ENCODE measurements around the gene CORO2A.
"Not testable (repeated sequence)": the region's sequence is repeated elsewhere in the genome, so short reads cannot be mapped to it uniquely, and the experiment has no call there.

The CORO2A gene

DNA sequence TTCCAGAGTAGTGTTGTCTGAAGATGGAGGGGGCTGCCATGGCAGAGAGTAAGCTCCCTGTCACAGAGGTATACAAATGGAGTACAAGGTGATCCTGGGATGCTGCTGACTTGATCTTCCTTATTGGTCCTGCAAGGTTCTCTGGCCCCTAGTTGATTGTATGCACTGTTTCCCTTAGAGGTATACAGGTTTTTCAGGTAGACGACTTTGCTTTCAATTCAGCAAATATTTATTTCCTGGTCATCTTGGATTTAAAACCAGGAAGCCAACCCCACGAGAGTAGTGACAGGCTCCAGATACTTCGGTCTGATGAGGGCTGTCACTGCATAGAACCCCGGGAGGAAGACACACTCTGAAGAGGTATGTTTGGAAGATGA lies 56.9 kb downstream of the CORO2A start:
- no peak for DNase-seq

- no peak for DNase-seq
Observed at GRCh38 chr9:98134702-98135557, 57.5 kb downstream of the CORO2A start.

DNA sequence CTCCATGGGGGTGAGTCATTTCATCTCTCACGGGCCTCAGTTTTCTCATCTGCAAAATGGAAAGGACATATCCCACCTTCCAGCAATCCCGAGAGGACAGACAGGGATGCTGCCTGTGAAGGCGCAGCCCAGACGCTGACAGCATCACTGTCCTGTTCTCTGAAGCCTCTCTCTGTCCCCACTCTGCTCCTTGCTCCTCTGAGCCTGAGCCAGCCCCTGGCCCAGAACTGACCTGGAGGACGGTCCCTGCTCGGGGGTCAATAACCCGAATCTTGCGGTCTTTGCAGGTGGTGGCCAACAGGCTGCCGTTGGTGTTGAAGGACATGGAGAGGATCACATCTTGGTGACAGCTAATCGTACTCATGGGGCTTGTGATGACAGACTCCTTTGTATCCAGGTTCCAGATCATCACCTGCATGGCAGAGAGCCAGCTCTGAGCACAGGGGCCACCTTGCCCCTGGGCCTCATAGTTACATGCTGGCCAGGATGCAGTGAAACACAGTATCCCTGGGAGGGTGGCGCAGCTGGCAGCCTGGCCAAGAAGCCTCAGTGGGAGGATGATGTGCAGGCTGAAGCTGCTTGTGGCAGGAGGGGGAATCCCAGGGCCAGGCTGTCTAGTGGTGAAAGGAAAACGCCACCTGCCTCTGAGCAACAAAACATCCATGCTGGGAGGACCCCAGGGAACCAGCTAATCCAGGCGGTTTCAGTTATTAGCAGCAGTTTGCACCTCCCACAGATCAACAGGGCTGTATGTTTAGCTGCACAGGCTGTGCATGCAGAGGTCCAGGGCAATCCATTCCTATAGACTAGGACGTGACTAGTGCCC lies 59.4 kb downstream of the CORO2A start:
- DNase-seq = peak; percentile 97

GRCh38 chr9:98132158-98132557 lies 60.3 kb downstream of the CORO2A start:
- no peak for DNase-seq

DNA sequence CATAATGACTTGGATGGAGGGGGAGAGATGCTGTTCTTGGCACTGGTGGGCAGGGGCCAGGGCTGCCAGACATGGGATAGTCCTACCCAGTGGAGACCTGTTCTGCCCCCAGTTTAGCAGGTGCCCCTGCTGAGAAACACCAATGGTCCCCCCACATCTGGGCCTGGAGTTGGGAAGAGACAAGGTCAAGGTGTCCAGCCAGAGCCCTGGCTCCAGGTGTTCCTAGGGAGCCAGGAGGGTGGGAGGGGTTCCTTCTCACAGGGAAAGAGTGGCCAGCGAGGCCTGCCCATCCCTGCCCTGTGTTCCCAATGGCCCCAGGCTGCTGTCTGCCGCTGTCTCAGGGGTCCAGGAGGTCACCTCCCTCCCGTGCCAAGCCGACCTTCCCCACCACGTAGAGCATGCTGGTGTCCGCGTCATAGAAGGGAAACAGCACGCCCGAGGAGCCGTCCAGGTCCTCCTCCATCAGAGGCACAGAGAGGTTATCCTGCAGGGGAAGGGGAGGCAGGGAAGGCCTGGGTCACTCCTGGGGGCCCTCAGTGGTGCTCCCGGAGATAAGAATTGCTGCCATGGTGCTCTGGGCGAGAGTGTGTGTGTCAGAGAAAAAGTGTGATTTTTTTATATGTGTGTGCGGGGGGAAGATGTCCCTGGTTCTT lies 61.7 kb downstream of the CORO2A start:
- DNase-seq = no peak

GRCh38 chr9:98130060-98130459 lies 62.4 kb downstream of the CORO2A start:
- DNase-seq = not testable (repeated sequence)

DNA sequence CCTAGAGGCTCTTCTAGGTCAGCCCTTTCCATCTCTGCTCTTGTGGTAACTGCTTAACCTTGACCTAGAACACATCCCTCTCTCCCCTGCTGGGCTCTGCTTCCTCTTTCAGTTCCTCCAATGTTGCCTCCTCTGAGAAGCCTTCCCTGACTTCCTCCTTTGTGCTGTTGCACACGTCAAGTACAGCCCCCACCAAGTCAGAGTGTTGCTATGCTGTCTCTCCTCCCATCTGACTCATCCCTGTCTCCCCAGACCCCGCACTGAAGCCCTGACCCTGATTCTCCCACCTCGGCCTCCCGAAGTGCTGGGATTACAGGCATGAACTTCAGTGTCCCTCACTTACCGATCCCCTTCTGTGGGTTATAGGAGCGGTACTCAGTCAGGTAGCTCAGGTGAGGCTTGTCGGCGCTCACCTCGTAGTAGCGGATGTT lies 63.0 kb downstream of the CORO2A start:
- DNase-seq = no peak

DNA sequence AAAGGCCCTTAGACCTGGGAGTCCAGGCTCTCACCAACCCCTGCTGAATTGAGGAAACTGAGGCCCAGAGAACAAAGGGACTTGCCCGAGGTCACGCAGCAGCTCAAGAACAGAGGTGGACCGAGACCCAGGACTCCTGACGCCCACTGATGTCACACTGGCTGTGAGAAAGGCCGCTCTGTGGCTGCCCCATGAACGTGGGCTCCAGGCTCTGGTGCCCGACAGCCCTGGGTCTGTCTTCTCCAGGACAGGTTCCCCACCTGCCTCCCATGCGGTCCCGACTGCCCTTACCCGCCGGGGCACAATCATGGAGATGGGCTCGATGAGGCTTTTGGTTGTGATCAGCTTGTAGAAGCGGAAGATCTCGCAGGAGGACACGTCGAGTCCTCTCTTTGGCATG lies 64.1 kb downstream of the CORO2A start:
- no peak for DNase-seq

- no peak for DNase-seq
Observed at GRCh38 chr9:98127226-98127625, 65.2 kb downstream of the CORO2A start.

DNA sequence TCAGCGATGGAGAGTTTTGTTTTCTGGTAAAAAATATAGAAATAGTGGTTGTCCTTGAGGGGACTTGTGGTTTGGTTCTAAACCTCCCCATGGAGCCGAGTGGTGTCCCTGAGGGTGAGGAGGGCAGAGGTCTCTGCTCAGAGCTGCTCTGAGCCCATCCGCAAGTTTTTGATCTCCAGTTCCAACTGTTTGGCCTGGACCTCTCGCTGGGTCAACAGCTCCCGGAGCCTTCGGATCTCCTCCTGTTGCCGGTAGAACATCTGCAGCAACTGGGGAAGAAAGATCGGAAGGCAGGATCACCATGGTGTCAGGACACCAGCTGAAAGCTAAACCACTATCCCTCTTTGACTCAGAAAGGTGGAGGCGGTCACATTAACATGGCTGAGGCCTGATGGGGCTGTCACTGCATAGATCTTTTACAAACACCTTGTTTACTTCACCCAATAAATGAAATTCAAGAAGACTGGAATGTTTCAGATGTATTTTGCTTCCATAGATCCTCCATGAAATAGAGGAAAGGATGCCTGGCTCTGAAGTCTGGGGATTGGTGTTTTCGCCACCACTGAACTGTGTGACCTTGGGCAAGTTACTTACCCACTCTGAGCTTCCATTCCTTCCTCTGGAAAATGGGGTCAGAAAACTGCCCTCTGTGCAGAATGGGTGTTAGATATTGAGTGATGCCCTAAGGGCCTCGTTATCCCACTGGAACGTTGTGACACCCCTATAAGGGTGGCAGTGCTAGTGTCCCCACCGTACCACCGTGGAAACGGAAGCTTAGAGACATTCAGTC lies 67.6 kb downstream of the CORO2A start:
- DNase-seq = no peak

DNA sequence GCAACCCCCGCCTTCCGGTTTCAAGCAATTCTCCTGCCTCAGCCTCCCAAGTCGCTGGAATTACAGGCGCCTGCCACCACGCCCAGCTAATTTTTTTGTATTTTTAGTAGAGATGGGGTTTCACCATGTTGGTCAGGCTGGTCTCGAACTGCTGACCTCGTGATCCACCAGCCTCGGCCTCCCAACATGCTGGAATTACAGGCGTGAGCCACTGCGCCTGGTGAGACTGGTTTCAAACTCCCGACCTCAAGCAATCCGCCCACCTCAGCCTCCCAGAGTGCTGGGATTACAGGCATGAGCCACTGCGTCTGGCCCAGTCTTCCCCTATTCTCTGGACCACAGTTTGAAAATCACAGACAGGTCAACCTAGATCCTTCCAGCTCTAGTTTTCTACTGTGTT lies 68.3 kb downstream of the CORO2A start:
- not testable (repeated sequence) for DNase-seq

- no peak for DNase-seq
Observed at GRCh38 chr9:98121058-98121457, 71.4 kb downstream of the CORO2A start.

GRCh38 chr9:98120476-98120875 lies 72.0 kb downstream of the CORO2A start:
- DNase-seq = no peak

DNA sequence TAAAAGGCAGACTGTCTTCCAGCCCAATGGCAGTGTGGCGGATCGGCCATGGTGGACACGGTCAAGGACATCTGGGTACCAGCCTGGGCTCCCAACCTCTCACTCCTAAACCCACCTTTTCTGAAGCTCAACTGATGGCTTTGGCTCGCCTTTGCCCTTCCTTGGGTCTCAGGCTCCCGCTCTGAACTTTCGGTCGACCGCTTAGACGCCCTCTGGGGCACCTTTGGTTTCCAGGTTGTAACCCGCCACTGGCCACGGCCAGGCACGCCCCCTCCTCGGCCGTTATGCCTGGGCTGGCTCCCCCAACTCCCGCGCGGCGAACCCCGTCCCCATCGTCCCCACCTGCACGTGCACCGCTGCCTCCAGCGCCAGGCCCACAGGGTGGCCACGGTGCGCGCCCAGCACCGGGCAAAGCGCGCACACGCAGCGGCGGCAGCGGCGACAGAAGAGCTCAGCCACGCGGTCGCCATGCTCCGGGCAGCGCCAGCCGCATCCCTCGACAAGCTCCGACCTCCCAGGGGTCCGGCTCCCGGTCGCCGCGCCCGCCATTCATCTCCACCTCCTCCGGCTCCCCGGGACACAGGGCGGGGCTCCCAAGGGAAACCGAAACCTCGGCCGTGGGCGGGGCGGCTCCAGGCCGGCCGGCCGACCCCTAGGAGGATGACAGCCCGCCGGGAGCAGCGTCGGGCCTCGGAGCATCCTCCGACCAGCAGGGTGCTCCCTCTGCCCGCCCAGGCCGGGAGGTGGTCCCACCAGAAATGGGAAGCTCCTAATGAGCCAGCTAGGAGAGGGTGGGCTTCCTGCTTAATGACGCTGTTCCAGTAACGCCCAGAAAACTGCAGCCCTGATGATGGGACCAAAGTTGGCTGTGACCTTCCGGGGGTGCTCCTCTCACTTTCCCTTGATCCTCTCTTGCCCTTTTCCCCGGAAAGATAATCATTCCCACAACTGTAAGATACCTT lies 73.5 kb downstream of the CORO2A start, which contains the start of gene TRIM14:
TRIM14 (minus strand) TSS at position 583 of the 962 bp plus-strand sequence; CDS start at position 549, 34 bp downstream.
- peak; percentile 58 for DNase-seq

DNA sequence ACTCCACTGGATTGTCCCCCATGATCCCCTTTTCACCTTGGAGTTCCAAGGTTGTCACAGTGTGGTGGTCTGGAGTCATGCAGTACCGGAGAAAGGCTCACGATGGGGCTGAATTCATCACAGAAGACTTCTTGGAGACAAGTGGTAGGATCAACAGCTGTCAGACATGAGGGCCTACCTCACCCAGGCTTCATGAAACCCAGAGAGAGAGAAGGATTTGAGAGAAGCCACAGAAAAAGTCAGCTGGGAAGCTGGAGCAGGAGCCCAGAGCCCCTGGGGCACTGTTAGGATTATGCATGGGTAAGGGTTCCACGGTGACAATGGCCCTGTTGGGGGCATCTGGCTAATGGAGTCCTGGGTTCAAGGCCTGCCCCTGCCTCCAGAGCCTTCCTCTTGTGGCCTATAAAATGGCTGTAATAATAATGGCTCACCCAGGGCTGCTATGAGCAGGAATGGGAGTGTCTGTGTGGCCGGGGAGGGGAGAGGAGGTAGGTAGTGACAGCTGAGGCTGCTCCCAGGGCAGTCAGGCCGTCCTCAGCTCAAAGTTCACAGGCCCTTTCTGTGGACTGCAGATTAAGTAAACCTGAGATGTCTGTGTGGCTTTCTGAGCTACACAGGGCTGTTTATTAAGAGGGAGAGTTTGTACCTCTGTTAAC lies 74.3 kb downstream of the CORO2A start:
- no peak for DNase-seq

GRCh38 chr9:98117097-98117496 lies 75.3 kb downstream of the CORO2A start:
- DNase-seq = not testable (repeated sequence)

GRCh38 chr9:98109052-98109451 lies 83.4 kb downstream of the CORO2A start:
- DNase-seq = no peak

DNA sequence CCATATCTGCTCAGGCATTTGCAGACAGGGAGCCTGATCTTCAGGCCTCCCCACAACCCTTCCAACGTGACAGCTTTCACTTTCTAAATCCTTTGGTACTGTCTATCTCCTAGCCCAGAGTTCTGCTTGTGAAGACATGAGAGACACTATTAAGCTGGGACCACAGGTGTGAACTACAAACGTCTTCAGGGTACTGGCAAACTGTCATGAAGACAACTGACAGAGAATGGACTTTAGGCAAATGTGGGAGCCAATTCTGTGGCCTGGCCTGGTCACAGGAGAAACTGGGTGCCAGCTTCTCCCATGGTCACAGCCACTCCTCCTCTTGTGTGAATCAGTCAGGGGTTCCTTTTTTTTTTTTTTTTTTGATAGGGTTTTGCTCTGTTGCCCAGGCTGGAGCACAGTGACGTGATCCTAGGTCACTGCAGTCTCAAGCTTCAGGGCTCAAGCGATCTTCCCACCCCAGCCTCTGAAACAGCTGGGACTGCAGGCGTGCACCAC lies 83.9 kb downstream of the CORO2A start:
- no peak for DNase-seq

- no peak for DNase-seq
Observed at GRCh38 chr9:98107926-98108325, 84.5 kb downstream of the CORO2A start.

GRCh38 chr9:98105006-98105405 lies 87.4 kb downstream of the CORO2A start:
- no peak for DNase-seq
